GM19438 (cell line): ENCODE measurements around the gene TECPR1.

Experiments
- ATAC-seq: cut with Tn5 transposase; IDR thresholded peaks from one replicate; pipeline ENCODE4 v1.9.1; 2021; ENCODE audit warnings: low read depth; ENCODE audit not compliant: unreplicated experiment

TECPR1 gene

GRCh38 chr7:98196706-98197605 lies 55.1 kb downstream of the TECPR1 start:
- no peak for ATAC-seq

GRCh38 chr7:98194672-98195457 lies 57.2 kb downstream of the TECPR1 start:
- ATAC-seq = no peak

- ATAC-seq = no peak
These were observed 57.8 kb downstream of the TECPR1 start for GRCh38 chr7:98194186-98194585.

- no peak for ATAC-seq
These were observed 58.4 kb downstream of the TECPR1 start for GRCh38 chr7:98193474-98194180.

GRCh38 chr7:98192781-98193457 lies 59.1 kb downstream of the TECPR1 start:
- ATAC-seq = no peak

GRCh38 chr7:98191668-98192431 lies 60.2 kb downstream of the TECPR1 start:
- no peak for ATAC-seq

- no peak for ATAC-seq
These were observed 62.5 kb downstream of the TECPR1 start for GRCh38 chr7:98189559-98189958.

GRCh38 chr7:98187138-98187502 lies 64.9 kb downstream of the TECPR1 start:
- ATAC-seq = no peak

GRCh38 chr7:98186452-98187137 lies 65.4 kb downstream of the TECPR1 start:
- ATAC-seq = no peak

GRCh38 chr7:98185101-98185500 lies 66.9 kb downstream of the TECPR1 start:
- no peak for ATAC-seq

GRCh38 chr7:98180751-98181150 lies 71.3 kb downstream of the TECPR1 start:
- no peak for ATAC-seq

GRCh38 chr7:98178762-98179490 lies 73.1 kb downstream of the TECPR1 start:
- no peak for ATAC-seq

- no peak for ATAC-seq
These were observed 73.7 kb downstream of the TECPR1 start for GRCh38 chr7:98178321-98178720.

- ATAC-seq = no peak
These were observed 74.5 kb downstream of the TECPR1 start for GRCh38 chr7:98177553-98177952.

GRCh38 chr7:98175260-98175940 lies 76.6 kb downstream of the TECPR1 start:
- no peak for ATAC-seq

GRCh38 chr7:98174334-98175259 lies 77.4 kb downstream of the TECPR1 start:
- ATAC-seq = no peak

- no peak for ATAC-seq
These were observed 80.6 kb downstream of the TECPR1 start for GRCh38 chr7:98171449-98171848.
